CD8-positive, alpha-beta memory T cell (primary cell): ENCODE results near the gene FBXO22. TPM values are rescaled to one million over a fixed set of nuclear protein-coding genes. Genes with fewer than 3 reads are reported as not detected.
A peak's percentile ranks its signal among the peaks of the same experiment; 100 is the strongest.
"Not testable (repeated sequence)": the region's sequence is repeated elsewhere in the genome, so short reads cannot be mapped to it uniquely, and the experiment has no call there.

Source experiments
- CTCF ChIA-PET: fragments of 350-600 bp; sonication (Branson Sonifier 250); formaldehyde crosslinking; loops from one replicate; lab custom pipeline; 2021; ENCODE audit warnings: antibody characterized with exemption; lab: Charles Lee
- POLR2A ChIA-PET: fragments of 350-600 bp; sonication (Branson Sonifier 250); formaldehyde crosslinking; loops from one replicate; lab custom pipeline; 2021; ENCODE audit warnings: antibody characterized with exemption; lab: Charles Lee
- DNase-seq, 5 donors: peaks; one replicate each; pipeline versions ENCODE4 v3.0.0 to v3.0.0-alpha.2; 2020 to 2022; ENCODE audit warnings: mixed read lengths in 1 of 5
- H3K27ac ChIP-seq: one replicate; pipeline ENCODE4 v1.7.0; 2013; ENCODE audit warnings: low read depth, mild to moderate bottlenecking, low read length, moderate library complexity
- H3K27me3 ChIP-seq: 2 replicates; pipeline ENCODE4 v1.7.0; 2013; ENCODE audit warnings: low read length, mild to moderate bottlenecking; ENCODE audit not compliant: insufficient read depth, poor library complexity, severe bottlenecking
- H3K36me3 ChIP-seq: 2 replicates; pipeline ENCODE4 v1.7.0; 2013; ENCODE audit warnings: mild to moderate bottlenecking, low read length, moderate library complexity; ENCODE audit not compliant: insufficient read depth
- H3K4me1 ChIP-seq: 2 replicates; pipeline ENCODE4 v1.7.0; 2013; ENCODE audit warnings: mild to moderate bottlenecking, low read length, moderate library complexity; ENCODE audit not compliant: insufficient read depth
- H3K4me3 ChIP-seq: 2 replicates; pipeline ENCODE4 v1.7.0; 2013; ENCODE audit warnings: mild to moderate bottlenecking, low read length
- H3K9me3 ChIP-seq: 2 replicates; pipeline ENCODE4 v1.7.0; 2013; ENCODE audit warnings: mild to moderate bottlenecking, low read length
- H3K27ac Mint-ChIP-seq, 8 donors: one replicate each; pipeline ENCODE4 v1.8.0; 2020 to 2021; ENCODE audit warnings: mixed read lengths in 8 of 8, mild to moderate bottlenecking in 6 of 8, inconsistent platforms in 3 of 8, moderate library complexity in 3 of 8
- H3K27me3 Mint-ChIP-seq, 2 donors: one replicate each; pipeline ENCODE4 v1.8.0; 2020 to 2021; ENCODE audit warnings: mixed read lengths in 2 of 2, mild to moderate bottlenecking in 1 of 2, moderate library complexity in 1 of 2
- H3K36me3 Mint-ChIP-seq, 3 donors: one replicate each; pipeline ENCODE4 v1.8.0; 2020 to 2021; ENCODE audit warnings: mixed read lengths in 3 of 3, inconsistent platforms in 1 of 3, mild to moderate bottlenecking in 1 of 3
- H3K4me1 Mint-ChIP-seq, 3 donors: one replicate each; pipeline ENCODE4 v1.8.0; 2020 to 2021; ENCODE audit warnings: mixed read lengths in 3 of 3, inconsistent platforms in 1 of 3, mild to moderate bottlenecking in 1 of 3
- H3K4me3 Mint-ChIP-seq, 7 donors: one replicate each; pipeline ENCODE4 v1.8.0; 2020 to 2021; ENCODE audit warnings: mixed read lengths in 7 of 7, mild to moderate bottlenecking in 6 of 7, moderate library complexity in 4 of 7, inconsistent platforms in 2 of 7
- H3K9me3 Mint-ChIP-seq, 5 donors: one replicate each; pipeline ENCODE4 v1.8.0; 2020 to 2022; ENCODE audit warnings: mixed read lengths in 5 of 5, mild to moderate bottlenecking in 3 of 5, moderate library complexity in 2 of 5, inconsistent platforms in 1 of 5
- polyA plus RNA-seq: library from polyadenylated mRNA; unstranded; fragments of 300-500 nt; fragmentation: Illumina TruSeq; gene quantifications from one replicate; pipeline ENCODE4 v1.2.3, GENCODE V29; 2021
- total RNA-seq, 2 experiments: library from RNA; stranded (reverse); gene quantifications; one replicate each; pipeline ENCODE4 v1.2.3, GENCODE V29; 2021

The FBXO22 gene
- total RNA-seq (10 to 100 TPM; 57.8 to 60.4 TPM), polyA plus RNA-seq (14.2 TPM)

DNA sequence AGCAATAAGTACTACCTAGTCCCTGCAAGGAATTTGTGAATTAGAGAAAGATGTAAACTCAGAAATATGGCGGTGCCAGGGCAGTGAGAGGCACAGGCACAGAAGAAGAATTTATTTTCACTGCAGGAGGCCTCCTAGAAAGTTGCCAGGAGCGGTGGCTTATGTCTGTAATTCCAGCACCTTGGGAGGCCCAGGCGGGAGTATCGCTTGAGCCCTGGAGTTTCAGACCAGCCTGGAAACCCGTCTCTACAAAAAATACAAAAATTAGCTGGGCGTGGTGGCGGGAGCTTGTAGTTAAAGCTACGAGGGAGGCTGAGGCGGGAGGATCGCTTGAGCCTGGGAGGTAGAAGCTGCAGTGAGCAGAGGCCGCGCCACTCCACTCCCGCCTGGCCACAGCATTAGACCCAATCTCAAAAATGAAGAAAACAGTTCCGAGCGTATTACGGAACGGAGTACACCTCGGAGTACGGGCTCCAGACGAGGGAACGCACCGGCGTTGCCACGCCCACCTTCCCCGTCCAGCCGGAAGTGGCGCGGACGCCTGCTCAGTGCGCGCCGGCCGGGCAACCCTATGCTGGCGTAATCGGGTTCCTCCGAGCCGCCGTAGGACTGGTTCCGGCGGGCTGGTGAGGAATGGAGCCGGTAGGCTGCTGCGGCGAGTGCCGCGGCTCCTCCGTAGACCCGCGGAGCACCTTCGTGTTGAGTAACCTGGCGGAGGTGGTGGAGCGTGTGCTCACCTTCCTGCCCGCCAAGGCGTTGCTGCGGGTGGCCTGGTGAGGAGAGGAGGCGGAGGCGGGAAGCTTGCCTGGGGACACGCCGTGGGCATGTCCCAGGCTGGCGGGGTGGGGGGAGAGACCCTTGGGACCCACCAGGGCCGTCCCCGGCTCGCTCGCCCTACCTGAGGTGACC is at the start of gene FBXO22:
FBXO22 (plus strand) TSS at position 548 of the 909 bp plus-strand sequence; CDS start at position 634, 86 bp downstream.
- no peaks in the 10 kb centered on the region for H3K36me3 ChIP-seq
- peak within 1 kb of the TSS; percentile 86 for H3K27ac ChIP-seq
- no peaks in the 10 kb centered on the region for H3K9me3 ChIP-seq
- peak within 1 kb of the TSS; percentile 84 to 99 (median 96) for H3K27ac Mint-ChIP-seq
- H3K27me3 Mint-ChIP-seq: no peaks in the 10 kb centered on the region
- no peaks in the 10 kb centered on the region for H3K9me3 Mint-ChIP-seq
- peaks cover 0 to 38% (median 0%) of the 10 kb centered on the region in 3 donors for H3K36me3 Mint-ChIP-seq
- peak; percentile 80 to 89 (median 84) for DNase-seq
- H3K4me1 Mint-ChIP-seq: peaks cover 27 to 55% (median 38%) of the 10 kb centered on the region in 3 donors
- H3K4me1 ChIP-seq: peaks cover 22% of the 10 kb centered on the region
- no peaks in the 10 kb centered on the region for H3K27me3 ChIP-seq
- H3K4me3 ChIP-seq: peak within 1 kb of the TSS; percentile 75
- CTCF ChIA-PET: interaction anchor here (1.4 to 2.5 kb wide), 2 partner anchors 12 to 62 kb away, joined by 3 to 8 read pairs; partner anchors contain the start of gene UBE2Q2
- POLR2A ChIA-PET: interaction anchor here (0.5 kb wide), 1 partner anchor 25 kb away, joined by 3 read pairs; no protein-coding TSS in a partner anchor
- H3K4me3 Mint-ChIP-seq: peak within 1 kb of the TSS; percentile 92 to 99 (median 98)

DNA sequence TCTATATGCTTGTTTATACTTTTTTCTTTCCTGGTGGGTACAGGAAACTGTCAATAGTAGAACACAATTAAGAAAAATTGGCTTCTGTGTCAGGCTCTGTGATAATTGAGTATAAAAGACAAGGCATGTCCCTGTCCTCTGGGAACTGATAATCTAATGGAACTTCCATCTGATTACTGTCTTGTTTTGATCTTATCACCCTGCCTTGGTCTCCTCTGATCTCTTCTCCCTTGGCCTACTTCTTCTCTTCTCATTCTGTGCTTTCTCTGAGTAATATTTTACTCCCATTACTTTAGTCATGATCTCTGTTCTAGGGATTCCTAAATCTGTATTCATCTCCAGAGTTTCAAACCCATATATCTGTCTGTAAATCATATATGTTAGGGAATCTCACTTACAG is 45.8 kb upstream of the FBXO22 start:
- no peak for DNase-seq
- Histone ChIP-seq H3K4me3 (no peak overlapping the region), H3K4me1 (no peaks in the 10 kb centered on the region), H3K27me3 (no peaks in the 10 kb centered on the region), H3K36me3 (peaks cover 12% of the 10 kb centered on the region), H3K27ac (no peak overlapping the region), H3K9me3 (no peaks in the 10 kb centered on the region)
- CTCF ChIA-PET: no interaction called here
- Mint-ChIP-seq H3K27ac (peak overlapping the region in 2 of 8 donors; percentile 13 to 28), H3K36me3 (peaks cover 0 to 61% (median 5%) of the 10 kb centered on the region in 3 donors), H3K27me3 (no peaks in the 10 kb centered on the region), H3K4me1 (peaks cover 27 to 39% (median 38%) of the 10 kb centered on the region in 3 donors), H3K4me3 (peak overlapping the region in 1 of 7 donors; percentile 10), H3K9me3 (no peaks in the 10 kb centered on the region)
- POLR2A ChIA-PET: no interaction called here

DNA sequence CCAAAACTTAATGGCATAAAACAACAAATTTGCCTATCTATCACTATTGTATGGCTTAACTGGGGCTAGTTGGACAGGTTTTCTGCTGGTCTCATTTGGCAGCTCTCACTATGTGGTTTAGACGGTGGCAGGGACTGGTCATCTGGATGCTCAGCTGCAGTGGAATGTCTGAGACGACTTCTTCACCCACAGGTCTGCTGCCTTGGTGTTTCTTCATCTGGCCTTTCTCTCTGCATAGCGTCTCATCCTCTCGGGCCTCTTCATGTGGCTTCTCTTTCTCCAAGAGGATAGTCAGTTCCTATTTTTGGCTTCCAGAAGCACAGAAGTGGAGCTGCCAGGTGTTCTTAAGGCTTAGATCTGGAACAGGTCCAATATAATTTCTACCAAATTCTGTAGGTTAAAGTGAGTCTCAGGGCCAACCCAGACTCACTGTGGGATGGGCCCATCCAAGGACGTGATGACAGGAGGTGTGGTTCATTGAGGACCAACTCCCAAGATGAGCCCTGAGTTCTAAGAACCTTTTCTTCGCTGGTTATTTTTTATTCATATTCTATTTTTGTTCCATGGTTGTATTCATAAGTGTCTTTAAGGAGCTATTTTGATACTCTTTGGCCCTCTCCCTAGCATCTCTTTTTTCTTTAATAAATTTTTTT is 41.8 kb upstream of the FBXO22 start:
- DNase-seq: no peak
- no peaks in the 10 kb centered on the region for H3K27me3 Mint-ChIP-seq
- Histone ChIP-seq H3K4me3 (no peak overlapping the region), H3K4me1 (no peaks in the 10 kb centered on the region), H3K36me3 (peaks cover 6% of the 10 kb centered on the region), H3K27me3 (no peaks in the 10 kb centered on the region), H3K27ac (no peak overlapping the region), H3K9me3 (no peaks in the 10 kb centered on the region)
- POLR2A ChIA-PET: no interaction called here
- CTCF ChIA-PET: no interaction called here
- H3K9me3 Mint-ChIP-seq: no peaks in the 10 kb centered on the region
- H3K4me3 Mint-ChIP-seq: no peak overlapping the region
- peaks cover 0 to 70% (median 8%) of the 10 kb centered on the region in 3 donors for H3K36me3 Mint-ChIP-seq
- no peak overlapping the region for H3K27ac Mint-ChIP-seq
- H3K4me1 Mint-ChIP-seq: peaks cover 34 to 60% (median 57%) of the 10 kb centered on the region in 3 donors

DNA sequence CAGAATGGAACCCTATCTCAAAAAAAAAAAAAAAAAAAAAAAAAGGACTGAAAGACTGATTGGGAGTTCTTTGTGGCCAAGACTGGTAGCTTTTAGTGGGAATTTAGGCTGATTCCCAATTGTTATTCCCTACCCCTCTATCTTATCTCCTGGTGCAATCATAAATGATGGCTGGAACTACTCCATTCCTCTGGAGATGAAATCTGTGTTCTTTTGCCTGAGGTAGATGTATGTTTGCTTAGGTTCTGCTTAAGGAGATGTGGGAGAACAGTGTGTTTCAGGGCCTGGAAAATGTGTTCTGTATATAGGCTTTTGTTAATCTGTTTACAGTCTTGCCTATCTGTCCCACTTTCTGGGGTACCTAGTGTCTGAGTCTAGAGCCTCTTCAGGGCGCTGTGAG is 40.9 kb upstream of the FBXO22 start:
- Histone ChIP-seq H3K36me3 (peaks cover 6% of the 10 kb centered on the region), H3K9me3 (no peaks in the 10 kb centered on the region), H3K4me1 (no peaks in the 10 kb centered on the region), H3K27ac (no peak overlapping the region), H3K27me3 (no peaks in the 10 kb centered on the region), H3K4me3 (no peak overlapping the region)
- no peak overlapping the region for H3K4me3 Mint-ChIP-seq
- H3K36me3 Mint-ChIP-seq: peaks cover 0 to 71% (median 8%) of the 10 kb centered on the region in 3 donors
- ChIA-PET POLR2A (no interaction called here), CTCF (no interaction called here)
- no peak for DNase-seq
- no peaks in the 10 kb centered on the region for H3K9me3 Mint-ChIP-seq
- peaks cover 34 to 65% (median 63%) of the 10 kb centered on the region in 3 donors for H3K4me1 Mint-ChIP-seq
- peak overlapping the region in 1 of 8 donors; percentile 7 for H3K27ac Mint-ChIP-seq
- no peaks in the 10 kb centered on the region for H3K27me3 Mint-ChIP-seq

DNA sequence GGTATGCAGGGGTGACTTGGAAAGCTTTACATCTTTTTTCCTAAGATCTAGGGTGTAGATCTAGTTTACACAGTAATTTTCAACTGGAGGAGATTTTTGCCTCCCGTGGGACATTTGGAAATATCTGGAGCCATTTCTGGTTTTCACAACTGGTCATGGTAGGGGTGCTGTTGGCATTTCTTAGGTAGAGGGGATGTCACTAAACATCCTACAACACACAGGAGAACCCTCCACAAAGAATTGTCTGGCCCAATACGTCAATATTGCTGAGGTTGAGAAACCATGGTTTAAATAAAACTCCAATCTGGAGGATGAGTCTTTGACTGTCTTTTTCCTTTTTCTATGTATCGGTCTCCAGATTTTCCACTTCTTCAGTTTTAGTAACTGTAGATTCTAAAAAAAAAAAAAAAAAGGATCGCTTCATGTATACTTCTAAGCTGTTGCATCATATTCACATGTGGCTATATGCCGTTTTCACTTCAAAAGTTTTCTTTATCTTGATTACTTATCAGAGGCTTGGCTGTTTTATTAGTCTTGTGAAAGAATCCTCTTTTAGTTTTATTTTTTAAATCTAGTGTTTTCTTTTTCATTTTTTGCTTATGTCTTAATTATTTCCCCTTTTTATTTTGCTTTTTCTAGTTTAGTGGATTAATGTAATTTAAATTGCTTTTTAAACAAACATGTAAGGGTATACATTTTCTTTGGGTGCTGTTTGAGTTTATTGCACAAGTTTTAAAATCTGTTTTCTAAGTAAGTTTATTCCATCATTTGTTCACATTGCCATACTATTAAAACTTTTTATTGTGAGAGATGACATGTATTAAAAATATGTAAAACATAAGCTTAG is 39.2 kb upstream of the FBXO22 start:
- peaks cover 24 to 50% (median 50%) of the 10 kb centered on the region in 3 donors for H3K4me1 Mint-ChIP-seq
- POLR2A ChIA-PET: interaction anchor here (0.5 kb wide), 1 partner anchor 12 kb away, joined by 3 read pairs; no protein-coding TSS in a partner anchor

GRCh38 chr15:75866045-75866444 is 37.6 kb upstream of the FBXO22 start:
- CTCF ChIA-PET, H3K4me1 ChIP-seq, H3K4me3 Mint-ChIP-seq, H3K27ac ChIP-seq, H3K9me3 Mint-ChIP-seq, H3K27me3 Mint-ChIP-seq, H3K4me3 ChIP-seq, H3K9me3 ChIP-seq, POLR2A ChIA-PET, DNase-seq, H3K27me3 ChIP-seq: not testable (repeated sequence)
- H3K27ac Mint-ChIP-seq: peak overlapping the region in 1 of 8 donors; percentile 7
- peaks cover 0 to 72% (median 8%) of the 10 kb centered on the region in 3 donors for H3K36me3 Mint-ChIP-seq
- peaks cover 19 to 43% (median 36%) of the 10 kb centered on the region in 3 donors for H3K4me1 Mint-ChIP-seq
- peaks cover 10% of the 10 kb centered on the region for H3K36me3 ChIP-seq

More for the DNA sequence above, 39.2 kb upstream of the FBXO22 start:
- Histone ChIP-seq H3K36me3 (peaks cover 7% of the 10 kb centered on the region), H3K4me3 (no peak overlapping the region), H3K9me3 (no peaks in the 10 kb centered on the region), H3K27ac (no peak overlapping the region), H3K27me3 (no peaks in the 10 kb centered on the region), H3K4me1 (no peaks in the 10 kb centered on the region)
- no peak overlapping the region for H3K4me3 Mint-ChIP-seq
- H3K36me3 Mint-ChIP-seq: peaks cover 0 to 71% (median 12%) of the 10 kb centered on the region in 3 donors
- H3K27me3 Mint-ChIP-seq: no peaks in the 10 kb centered on the region
- no peaks in the 10 kb centered on the region for H3K9me3 Mint-ChIP-seq
- CTCF ChIA-PET: interaction anchor here (1.4 kb wide), 1 partner anchor 33 kb away, joined by 3 read pairs; no protein-coding TSS in a partner anchor
- no peak for DNase-seq
- peak overlapping the region in 1 of 8 donors; percentile 32 for H3K27ac Mint-ChIP-seq

DNA sequence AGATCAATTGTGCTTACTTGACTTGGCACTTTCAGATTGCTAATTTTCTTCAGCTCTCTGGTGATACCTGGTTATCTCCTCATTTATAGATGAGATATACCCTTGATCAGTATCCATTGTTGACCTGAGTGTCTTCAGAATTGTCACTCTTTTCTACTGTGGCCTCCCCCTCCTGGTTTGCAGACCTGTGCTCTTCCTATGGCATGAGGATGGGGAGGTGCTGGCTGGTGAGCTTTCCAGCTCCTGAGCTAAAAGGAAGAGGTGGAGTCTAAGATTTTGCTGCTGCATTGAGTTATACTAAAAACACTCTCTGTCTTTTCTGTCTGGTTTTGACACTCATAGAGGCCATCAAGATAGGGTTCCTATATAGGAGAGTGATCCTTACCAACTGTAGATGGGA is 36.8 kb upstream of the FBXO22 start:
- ChIA-PET CTCF (no interaction called here), POLR2A (no interaction called here)
- Mint-ChIP-seq H3K9me3 (no peaks in the 10 kb centered on the region), H3K27ac (peak overlapping the region in 1 of 8 donors; percentile 75), H3K4me1 (peaks cover 19 to 43% (median 36%) of the 10 kb centered on the region in 3 donors), H3K36me3 (peaks cover 0 to 67% (median 8%) of the 10 kb centered on the region in 3 donors), H3K27me3 (no peaks in the 10 kb centered on the region), H3K4me3 (no peak overlapping the region)
- Histone ChIP-seq H3K27ac (no peak overlapping the region), H3K27me3 (no peaks in the 10 kb centered on the region), H3K4me3 (no peak overlapping the region), H3K4me1 (no peaks in the 10 kb centered on the region), H3K9me3 (no peaks in the 10 kb centered on the region), H3K36me3 (peaks cover 9% of the 10 kb centered on the region)
- DNase-seq: no peak
